ENCODE data around the gene PCSK6.

- no peak for TF ChIP-seq EZH2 (IDR thresholded peaks at IDR 0.05; ENCODE audit: insufficient read depth, poor library complexity, severe bottlenecking)
- TF ChIP-seq EZH2phosphoT487 (IDR thresholded peaks at IDR 0.05; ENCODE audit: insufficient read depth, low read depth), result no peak
Observed at GRCh38 chr15:101502572-101503295, 13.2 kb upstream of the PCSK6 start.
